Esophagus squamous epithelium (tissue), 5 donors: ENCODE data around the gene EGR1. TPM values are rescaled to one million over a fixed set of nuclear protein-coding genes. Genes with fewer than 3 reads are reported as not detected.

Source experiments
- DNase-seq: peaks from one replicate; lab custom pipeline; 2025; lab: John Stamatoyannopoulos, UW
- H3K27ac ChIP-seq, 4 donors: fragments of 200-600 bp; sonication (generic); one replicate each; pipeline ENCODE4 v1.5.1; 2016 to 2019; ENCODE audit warnings: mild to moderate bottlenecking in 1 of 4
- H3K27me3 ChIP-seq, 4 donors: fragments of 200-600 bp; sonication (generic); 1 replicate in 3 of 4; 2 replicates in 1 of 4; pipeline versions ENCODE4 v1.5.1 to v1.6.0; 2017 to 2021; ENCODE audit warnings: antibody characterized with exemption in 1 of 4
- H3K36me3 ChIP-seq, 3 donors: fragments of 200-600 bp; sonication (generic); one replicate each; pipeline ENCODE4 v1.5.1; 2016 to 2019
- H3K4me1 ChIP-seq, 3 donors: fragments of 200-600 bp; sonication (generic); one replicate each; pipeline ENCODE4 v1.5.1; 2017 to 2019
- H3K4me3 ChIP-seq, 4 donors: fragments of 200-600 bp; sonication (generic); 1 replicate in 3 of 4; 2 replicates in 1 of 4; pipeline ENCODE4 v1.5.1; 2016 to 2019; ENCODE audit warnings: mild to moderate bottlenecking in 2 of 4, moderate library complexity in 1 of 4
- H3K9me3 ChIP-seq, 3 donors: fragments of 200-600 bp; sonication (generic); one replicate each; pipeline ENCODE4 v1.5.1; 2016 to 2019
- POLR2A ChIP-seq, 4 donors: fragments of 450-650 bp; IDR thresholded peaks; one replicate each; pipeline ENCODE4 v1.6.1; 2017; ENCODE audit warnings: antibody characterized with exemption in 4 of 4, mild to moderate bottlenecking in 4 of 4, moderate library complexity in 3 of 4
- WGBS, 2 donors: methylation state at CpG; one replicate each; pipeline ENCODE4 v1.1.5; 2018; 5-methylcytosine and 5-hydroxymethylcytosine counted together
- intact Hi-C: fragments of 100-400 bp; cut with DNase I; formaldehyde crosslinking; loops from one replicate; pipeline ENCODE4 v1.15.0; 2022
- total RNA-seq, 4 donors: library from RNA; depleted of rRNA; stranded (reverse); fragments of >200 nt; gene quantifications; one replicate each; pipeline ENCODE4 v1.1.0, GENCODE V29; 2016
- TF ChIP-seq, protein P1 (sequence below), 6 experiments: fragments of 450-650 bp in 4 of 6; fragments of 200-600 bp in 2 of 6; sonication (generic) in 2 of 6; IDR thresholded peaks; one replicate each; pipeline ENCODE4 v1.5.1; 2016 to 2019; ENCODE audit warnings: antibody characterized with exemption in 6 of 6, mild to moderate bottlenecking in 4 of 6, moderate library complexity in 4 of 6
- donor health status: DM: yes; HTN: yes; CAD: no.

EGR1 gene
- total RNA-seq, 4 donors from 2014 or later = 10.9 to 47.8 (median 19.5) TPM

DNA sequence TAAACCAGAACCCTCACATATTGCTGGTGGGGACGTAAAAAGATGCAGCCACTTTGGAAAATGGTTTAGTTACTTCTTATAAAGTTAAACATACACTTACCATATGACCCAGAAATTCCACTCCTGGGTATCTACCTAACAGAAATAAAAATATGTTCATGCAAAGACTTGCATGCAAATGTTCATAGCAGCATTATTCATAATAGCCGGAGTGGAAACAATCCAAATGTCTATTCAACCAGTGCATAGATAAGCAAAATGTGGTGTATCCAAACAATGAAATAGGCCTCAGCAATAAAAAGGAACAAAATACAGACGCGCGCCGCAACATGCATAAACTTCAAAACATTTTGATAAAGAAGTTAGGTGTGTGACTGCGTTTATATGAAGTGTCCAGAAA lies 11.6 kb downstream of the EGR1 start:
- no peak for TF ChIP-seq POLR2A (IDR thresholded peaks at IDR 0.05)
- TF ChIP-seq, protein P1, sequence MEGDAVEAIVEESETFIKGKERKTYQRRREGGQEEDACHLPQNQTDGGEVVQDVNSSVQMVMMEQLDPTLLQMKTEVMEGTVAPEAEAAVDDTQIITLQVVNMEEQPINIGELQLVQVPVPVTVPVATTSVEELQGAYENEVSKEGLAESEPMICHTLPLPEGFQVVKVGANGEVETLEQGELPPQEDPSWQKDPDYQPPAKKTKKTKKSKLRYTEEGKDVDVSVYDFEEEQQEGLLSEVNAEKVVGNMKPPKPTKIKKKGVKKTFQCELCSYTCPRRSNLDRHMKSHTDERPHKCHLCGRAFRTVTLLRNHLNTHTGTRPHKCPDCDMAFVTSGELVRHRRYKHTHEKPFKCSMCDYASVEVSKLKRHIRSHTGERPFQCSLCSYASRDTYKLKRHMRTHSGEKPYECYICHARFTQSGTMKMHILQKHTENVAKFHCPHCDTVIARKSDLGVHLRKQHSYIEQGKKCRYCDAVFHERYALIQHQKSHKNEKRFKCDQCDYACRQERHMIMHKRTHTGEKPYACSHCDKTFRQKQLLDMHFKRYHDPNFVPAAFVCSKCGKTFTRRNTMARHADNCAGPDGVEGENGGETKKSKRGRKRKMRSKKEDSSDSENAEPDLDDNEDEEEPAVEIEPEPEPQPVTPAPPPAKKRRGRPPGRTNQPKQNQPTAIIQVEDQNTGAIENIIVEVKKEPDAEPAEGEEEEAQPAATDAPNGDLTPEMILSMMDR (IDR thresholded peaks at IDR 0.05) = no peak
- H3K9me3 ChIP-seq = no peaks in the 10 kb centered on the region
- 40 to 45% methylated on average over 7 of the region's 7 CpGs for WGBS, 2 donors
- H3K4me3 ChIP-seq = no peak overlapping the region
- peaks cover 0 to 32% (median 10%) of the 10 kb centered on the region in 3 donors for H3K4me1 ChIP-seq
- H3K27ac ChIP-seq = peak overlapping the region; percentile 52 to 81 (median 72)
- intact Hi-C loops = no loop called here
- no peaks in the 10 kb centered on the region for H3K27me3 ChIP-seq
- no peaks in the 10 kb centered on the region for H3K36me3 ChIP-seq
- DNase-seq = no peak

DNA sequence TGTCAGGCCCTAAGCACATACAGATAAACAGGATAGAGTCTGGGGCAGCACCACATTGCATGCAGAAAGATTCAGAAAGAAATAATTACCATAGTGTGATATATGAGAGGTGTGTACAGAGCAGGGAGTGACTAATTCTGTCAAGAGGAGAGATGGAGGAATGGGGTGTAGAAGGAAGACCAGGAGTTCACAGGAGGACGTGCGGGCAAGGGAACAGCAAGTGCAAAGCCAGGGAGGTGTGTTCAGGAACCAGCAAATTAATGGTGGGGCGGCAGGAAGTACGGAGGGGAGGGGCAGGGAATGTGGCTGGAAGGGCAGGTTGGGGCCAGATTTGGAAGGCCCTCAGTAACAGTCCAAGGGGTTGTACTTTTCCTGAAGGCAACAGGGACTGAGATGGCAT lies 17.4 kb downstream of the EGR1 start:
- Histone ChIP-seq H3K27me3 (no peaks in the 10 kb centered on the region), H3K4me3 (no peak overlapping the region), H3K9me3 (no peaks in the 10 kb centered on the region), H3K4me1 (peaks cover 0 to 25% (median 0%) of the 10 kb centered on the region in 3 donors), H3K27ac (peak overlapping the region; percentile 21 to 64 (median 55)), H3K36me3 (no peaks in the 10 kb centered on the region)
- no peak for DNase-seq
- intact Hi-C loops = no loop called here
- no peak for TF ChIP-seq POLR2A (IDR thresholded peaks at IDR 0.05)
- TF ChIP-seq, protein P1 (IDR thresholded peaks at IDR 0.05) = no peak
- WGBS, 2 donors = 29 to 44% methylated on average over 4 of the region's 4 CpGs

DNA sequence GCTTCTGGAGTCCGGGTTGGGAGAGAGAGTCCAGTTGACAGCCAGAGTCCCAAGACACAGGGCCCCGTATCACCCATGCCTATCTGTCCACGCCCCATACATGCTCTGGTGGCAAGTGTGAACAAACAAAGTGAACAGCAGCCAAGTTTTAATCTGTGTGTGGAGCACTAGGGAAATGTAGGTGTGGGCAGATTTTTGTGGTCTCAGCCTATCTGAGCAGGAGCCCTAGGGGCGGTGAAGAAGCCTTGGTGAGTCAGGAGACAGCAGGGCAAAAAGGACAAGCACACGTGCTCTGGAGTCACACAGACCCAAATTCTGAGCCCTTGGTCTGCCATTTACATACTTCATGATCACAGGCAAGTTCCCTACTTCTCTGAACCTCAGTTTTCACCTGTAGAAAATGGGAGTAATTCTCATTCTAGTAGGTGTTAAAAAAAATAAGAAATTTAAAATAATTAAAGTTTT lies 23.2 kb downstream of the EGR1 start:
- Histone ChIP-seq H3K4me1 (peaks cover 23 to 66% (median 37%) of the 10 kb centered on the region in 3 donors), H3K4me3 (no peak overlapping the region), H3K27ac (peak overlapping the region in 2 of 4 donors; percentile 10 to 21), H3K9me3 (no peaks in the 10 kb centered on the region), H3K36me3 (no peaks in the 10 kb centered on the region), H3K27me3 (peaks cover 0 to 44% (median 0%) of the 10 kb centered on the region in 4 donors)
- TF ChIP-seq, protein P1 (IDR thresholded peaks at IDR 0.05) = no peak
- TF ChIP-seq POLR2A (IDR thresholded peaks at IDR 0.05) = no peak
- intact Hi-C loops = no loop called here
- DNase-seq = no peak
- 27 to 37% methylated on average over 2 to 4 of the region's 5 CpGs for WGBS, 2 donors

DNA sequence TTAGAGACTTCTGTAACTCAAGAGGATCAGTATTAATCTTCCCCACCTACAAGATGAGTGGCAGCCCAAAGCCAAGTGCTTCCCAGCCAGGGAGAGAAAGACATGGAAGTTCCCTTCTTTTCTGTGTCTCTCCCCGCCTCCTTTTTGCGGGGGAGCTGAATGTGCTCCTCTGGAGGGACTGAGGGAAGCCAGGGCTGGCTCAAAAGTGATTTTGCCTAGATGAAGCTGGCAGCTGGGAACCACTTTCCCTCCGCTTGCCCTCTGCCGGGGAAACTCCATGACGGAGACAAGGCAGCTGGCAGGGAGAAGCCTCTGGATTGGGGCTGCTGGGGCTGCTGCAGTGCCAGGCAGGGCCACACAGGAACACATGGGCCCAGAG lies 24.4 kb downstream of the EGR1 start:
- Histone ChIP-seq H3K27ac (peak overlapping the region in 2 of 4 donors; percentile 23 to 26), H3K4me3 (no peak overlapping the region), H3K9me3 (no peaks in the 10 kb centered on the region), H3K36me3 (no peaks in the 10 kb centered on the region), H3K27me3 (peaks cover 0 to 54% (median 0%) of the 10 kb centered on the region in 4 donors), H3K4me1 (peaks cover 23 to 78% (median 41%) of the 10 kb centered on the region in 3 donors)
- TF ChIP-seq, protein P1 (IDR thresholded peaks at IDR 0.05) = no peak
- no peak for TF ChIP-seq POLR2A (IDR thresholded peaks at IDR 0.05)
- intact Hi-C loops = no loop called here
- DNase-seq = no peak
- 82% methylated on average over 2 of the region's 5 CpGs; no CpG with 5 or more reads in 1 of the 2 donors for WGBS, 2 donors

DNA sequence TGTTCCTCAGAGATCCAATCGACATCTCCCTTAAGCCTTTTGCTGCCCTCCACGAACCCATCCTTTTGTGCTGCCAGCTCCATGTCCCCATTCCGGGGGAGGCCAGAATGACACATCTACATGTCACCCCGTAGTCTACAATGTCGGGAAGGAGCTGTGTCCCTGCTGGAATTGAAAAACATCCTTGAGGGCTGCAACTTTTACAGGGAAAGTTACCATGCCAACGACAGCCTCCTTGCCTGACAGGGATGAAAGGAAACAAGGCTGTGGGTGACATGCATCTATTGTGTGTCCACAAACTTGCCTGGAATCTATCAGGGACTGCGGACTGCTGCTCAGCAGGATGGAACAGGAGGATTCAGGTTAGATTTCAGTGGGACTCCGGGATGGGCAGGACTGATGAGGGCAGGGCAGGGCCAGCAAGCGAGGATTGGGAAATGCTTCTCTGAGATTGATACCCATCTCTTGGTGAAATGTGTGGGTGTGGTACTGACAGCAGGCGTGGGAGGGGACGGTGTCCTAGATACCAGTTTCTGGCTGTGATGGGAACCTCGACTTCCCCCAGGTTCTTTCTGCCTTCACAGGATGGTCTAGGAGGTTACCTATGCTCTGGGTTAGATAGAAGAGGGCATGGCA lies 25.5 kb downstream of the EGR1 start:
- Histone ChIP-seq H3K27ac (peak overlapping the region in 3 of 4 donors; percentile 83 to 93 (median 90)), H3K27me3 (peaks cover 0 to 54% (median 0%) of the 10 kb centered on the region in 4 donors), H3K4me1 (peaks cover 23 to 89% (median 41%) of the 10 kb centered on the region in 3 donors), H3K9me3 (no peaks in the 10 kb centered on the region), H3K4me3 (peak overlapping the region in 2 of 4 donors; percentile 65 to 75), H3K36me3 (no peaks in the 10 kb centered on the region)
- no peak for TF ChIP-seq POLR2A (IDR thresholded peaks at IDR 0.05)
- TF ChIP-seq, protein P1 (IDR thresholded peaks at IDR 0.05) = no peak
- intact Hi-C loops = no loop called here
- DNase-seq = no peak
- 60 to 61% methylated on average over 8 to 9 of the region's 12 CpGs for WGBS, 2 donors
